ENCODE measurements around the gene S100A7A. TPM values are rescaled to one million over a fixed set of nuclear protein-coding genes. Genes with fewer than 3 reads are reported as not detected.

Gene S100A7A
- total RNA-seq, 1 donor from 2014 or later = not detected

DNA sequence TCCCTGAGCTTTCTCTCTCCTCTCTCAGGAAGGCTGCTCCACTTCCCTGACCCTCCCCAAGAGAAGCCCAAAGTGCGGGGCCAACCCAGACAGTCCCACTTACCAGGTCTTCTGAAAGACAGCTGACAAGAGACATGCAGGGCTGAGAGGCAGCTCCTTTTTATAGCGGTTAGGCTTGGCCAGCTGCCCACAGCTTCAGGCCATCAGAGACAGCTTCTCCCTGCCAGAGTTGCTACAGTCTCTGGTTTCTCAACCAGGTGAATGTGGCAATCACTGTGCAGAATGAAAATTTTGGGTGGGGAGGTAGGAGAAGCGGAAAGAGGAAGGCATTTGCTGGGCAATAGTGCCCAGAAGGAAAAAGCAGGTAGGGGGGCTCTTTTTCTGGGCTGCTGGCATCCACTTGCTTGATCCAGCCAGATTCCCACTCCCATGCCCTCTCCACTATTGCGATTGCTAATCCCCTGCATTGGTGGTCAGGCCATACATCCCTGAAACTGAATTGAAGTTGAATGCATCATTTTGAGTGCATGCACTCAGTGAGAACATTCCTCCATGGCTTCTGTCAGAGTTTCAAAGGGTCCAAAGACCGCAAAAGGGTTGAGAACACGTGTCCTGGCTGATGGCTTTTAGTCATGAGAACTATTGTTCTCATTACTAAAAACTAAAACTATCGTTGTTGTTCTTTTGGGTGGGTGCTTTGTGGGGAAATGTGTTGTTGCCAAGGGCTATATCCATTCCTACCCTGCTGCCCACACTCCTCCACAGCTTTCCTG is 25.2 kb upstream of the S100A7A start, which contains the start of gene S100A8:
TSS of gene S100A8 (minus strand) at position 136 of the 773 bp plus-strand sequence. CDS start 538 bp downstream, outside the sequence.
- H3K36me3 ChIP-seq (ENCODE audit: control insufficient read depth, insufficient read depth, low read length) = no peaks in the 10 kb centered on the region
- peak within 1 kb of the TSS; percentile 0 for H3K4me3 ChIP-seq (ENCODE audit: low read depth, low read length)
- DNase-seq (ENCODE audit: low read depth) (peak; percentile 82), FAIRE-seq (peak; percentile 94)
- TF ChIP-seq, protein P1, sequence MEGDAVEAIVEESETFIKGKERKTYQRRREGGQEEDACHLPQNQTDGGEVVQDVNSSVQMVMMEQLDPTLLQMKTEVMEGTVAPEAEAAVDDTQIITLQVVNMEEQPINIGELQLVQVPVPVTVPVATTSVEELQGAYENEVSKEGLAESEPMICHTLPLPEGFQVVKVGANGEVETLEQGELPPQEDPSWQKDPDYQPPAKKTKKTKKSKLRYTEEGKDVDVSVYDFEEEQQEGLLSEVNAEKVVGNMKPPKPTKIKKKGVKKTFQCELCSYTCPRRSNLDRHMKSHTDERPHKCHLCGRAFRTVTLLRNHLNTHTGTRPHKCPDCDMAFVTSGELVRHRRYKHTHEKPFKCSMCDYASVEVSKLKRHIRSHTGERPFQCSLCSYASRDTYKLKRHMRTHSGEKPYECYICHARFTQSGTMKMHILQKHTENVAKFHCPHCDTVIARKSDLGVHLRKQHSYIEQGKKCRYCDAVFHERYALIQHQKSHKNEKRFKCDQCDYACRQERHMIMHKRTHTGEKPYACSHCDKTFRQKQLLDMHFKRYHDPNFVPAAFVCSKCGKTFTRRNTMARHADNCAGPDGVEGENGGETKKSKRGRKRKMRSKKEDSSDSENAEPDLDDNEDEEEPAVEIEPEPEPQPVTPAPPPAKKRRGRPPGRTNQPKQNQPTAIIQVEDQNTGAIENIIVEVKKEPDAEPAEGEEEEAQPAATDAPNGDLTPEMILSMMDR (IDR thresholded peaks at IDR 0.05; ENCODE audit: insufficient read depth, low read length, severe bottlenecking) = no peak
- H3K27me3 ChIP-seq (ENCODE audit: control insufficient read depth, insufficient read depth, low read length) = no peaks in the 10 kb centered on the region

DNA sequence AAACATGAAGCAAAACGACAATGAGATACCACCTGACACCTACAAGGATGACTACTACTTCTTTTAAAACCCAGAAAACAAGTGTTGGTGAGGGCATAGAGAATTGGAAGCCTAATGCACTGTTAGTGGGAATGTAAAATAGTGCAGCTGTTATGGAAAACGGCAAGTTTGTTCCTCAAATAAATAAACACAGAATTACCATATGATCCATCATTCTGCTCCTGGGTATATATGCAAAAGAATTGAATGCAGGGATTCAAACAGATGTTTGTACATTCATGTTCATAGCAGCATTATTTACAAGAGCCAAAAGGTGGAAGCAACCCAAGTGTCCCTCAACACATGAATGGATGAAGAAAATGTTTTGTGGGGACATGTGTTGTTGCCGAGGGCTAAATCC is 24.1 kb upstream of the S100A7A start:
- DNase-seq (ENCODE audit: low read depth) = no peak
- Histone ChIP-seq H3K4me3 (ENCODE audit: low read depth, low read length) (no peak overlapping the region), H3K27me3 (ENCODE audit: control insufficient read depth, insufficient read depth, low read length) (no peaks in the 10 kb centered on the region), H3K36me3 (ENCODE audit: control insufficient read depth, insufficient read depth, low read length) (no peaks in the 10 kb centered on the region)
- FAIRE-seq = no peak
- TF ChIP-seq, protein P1 (IDR thresholded peaks at IDR 0.05; ENCODE audit: insufficient read depth, low read length, severe bottlenecking) = no peak

GRCh38 chr1:153392822-153393221 is 23.5 kb upstream of the S100A7A start:
- DNase-seq (ENCODE audit: low read depth) (no peak), FAIRE-seq (no peak)
- TF ChIP-seq, protein P1 (IDR thresholded peaks at IDR 0.05; ENCODE audit: insufficient read depth, low read length, severe bottlenecking) = no peak
- H3K36me3 ChIP-seq (ENCODE audit: control insufficient read depth, insufficient read depth, low read length) = no peaks in the 10 kb centered on the region
- no peaks in the 10 kb centered on the region for H3K27me3 ChIP-seq (ENCODE audit: control insufficient read depth, insufficient read depth, low read length)
- no peak overlapping the region for H3K4me3 ChIP-seq (ENCODE audit: low read depth, low read length)

GRCh38 chr1:153393926-153394325 is 22.4 kb upstream of the S100A7A start:
- H3K36me3 ChIP-seq (ENCODE audit: control insufficient read depth, insufficient read depth, low read length) = no peaks in the 10 kb centered on the region
- no peaks in the 10 kb centered on the region for H3K27me3 ChIP-seq (ENCODE audit: control insufficient read depth, insufficient read depth, low read length)
- FAIRE-seq = no peak
- no peak for DNase-seq (ENCODE audit: low read depth)
- TF ChIP-seq, protein P1 (IDR thresholded peaks at IDR 0.05; ENCODE audit: insufficient read depth, low read length, severe bottlenecking) = peak; percentile 24
- no peak overlapping the region for H3K4me3 ChIP-seq (ENCODE audit: low read depth, low read length)

DNA sequence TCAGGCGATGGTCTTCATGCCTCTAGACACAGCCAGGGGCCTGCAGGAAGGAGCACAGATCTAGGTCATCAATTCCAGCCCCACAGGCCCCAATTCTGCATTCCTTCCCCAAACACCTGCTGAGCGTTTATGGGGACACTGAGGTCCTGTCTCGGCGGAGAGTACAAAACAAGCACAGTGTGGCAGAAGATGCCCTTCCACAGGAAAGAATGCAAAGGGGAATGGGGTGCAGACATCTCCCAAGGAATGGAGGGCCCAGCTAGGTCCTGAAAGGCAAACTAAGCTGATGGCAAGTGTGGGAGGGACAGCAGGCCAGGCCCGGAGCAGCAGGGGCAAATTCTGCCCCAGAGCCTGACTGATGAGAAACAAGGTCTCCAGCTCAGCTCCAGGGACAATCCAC is 21.9 kb upstream of the S100A7A start:
- Histone ChIP-seq H3K27me3 (ENCODE audit: control insufficient read depth, insufficient read depth, low read length) (no peaks in the 10 kb centered on the region), H3K36me3 (ENCODE audit: control insufficient read depth, insufficient read depth, low read length) (no peaks in the 10 kb centered on the region), H3K4me3 (ENCODE audit: low read depth, low read length) (no peak overlapping the region)
- no peak for FAIRE-seq
- no peak for DNase-seq (ENCODE audit: low read depth)
- TF ChIP-seq, protein P1 (IDR thresholded peaks at IDR 0.05; ENCODE audit: insufficient read depth, low read length, severe bottlenecking) = no peak
